CD8-positive, alpha-beta memory T cell (primary cell): Measurements from ENCODE around the gene CASK. TPM values are rescaled to one million over a fixed set of nuclear protein-coding genes. Genes with fewer than 3 reads are reported as not detected.

Experiments
- CTCF ChIA-PET: fragments of 350-600 bp; sonication (Branson Sonifier 250); formaldehyde crosslinking; loops from one replicate; lab custom pipeline; 2021; ENCODE audit warnings: antibody characterized with exemption; lab: Charles Lee
- POLR2A ChIA-PET: fragments of 350-600 bp; sonication (Branson Sonifier 250); formaldehyde crosslinking; loops from one replicate; lab custom pipeline; 2021; ENCODE audit warnings: antibody characterized with exemption; lab: Charles Lee
- DNase-seq, 5 donors: peaks; one replicate each; pipeline versions ENCODE4 v3.0.0 to v3.0.0-alpha.2; 2020 to 2022; ENCODE audit warnings: mixed read lengths in 1 of 5
- H3K27ac ChIP-seq: one replicate; pipeline ENCODE4 v1.7.0; 2013; ENCODE audit warnings: low read depth, mild to moderate bottlenecking, low read length, moderate library complexity
- H3K27me3 ChIP-seq: 2 replicates; pipeline ENCODE4 v1.7.0; 2013; ENCODE audit warnings: low read length, mild to moderate bottlenecking; ENCODE audit not compliant: insufficient read depth, poor library complexity, severe bottlenecking
- H3K36me3 ChIP-seq: 2 replicates; pipeline ENCODE4 v1.7.0; 2013; ENCODE audit warnings: mild to moderate bottlenecking, low read length, moderate library complexity; ENCODE audit not compliant: insufficient read depth
- H3K4me1 ChIP-seq: 2 replicates; pipeline ENCODE4 v1.7.0; 2013; ENCODE audit warnings: mild to moderate bottlenecking, low read length, moderate library complexity; ENCODE audit not compliant: insufficient read depth
- H3K4me3 ChIP-seq: 2 replicates; pipeline ENCODE4 v1.7.0; 2013; ENCODE audit warnings: mild to moderate bottlenecking, low read length
- H3K9me3 ChIP-seq: 2 replicates; pipeline ENCODE4 v1.7.0; 2013; ENCODE audit warnings: mild to moderate bottlenecking, low read length
- H3K27ac Mint-ChIP-seq, 8 donors: one replicate each; pipeline ENCODE4 v1.8.0; 2020 to 2021; ENCODE audit warnings: mixed read lengths in 8 of 8, mild to moderate bottlenecking in 6 of 8, inconsistent platforms in 3 of 8, moderate library complexity in 3 of 8
- H3K27me3 Mint-ChIP-seq, 2 donors: one replicate each; pipeline ENCODE4 v1.8.0; 2020 to 2021; ENCODE audit warnings: mixed read lengths in 2 of 2, mild to moderate bottlenecking in 1 of 2, moderate library complexity in 1 of 2
- H3K36me3 Mint-ChIP-seq, 3 donors: one replicate each; pipeline ENCODE4 v1.8.0; 2020 to 2021; ENCODE audit warnings: mixed read lengths in 3 of 3, inconsistent platforms in 1 of 3, mild to moderate bottlenecking in 1 of 3
- H3K4me1 Mint-ChIP-seq, 3 donors: one replicate each; pipeline ENCODE4 v1.8.0; 2020 to 2021; ENCODE audit warnings: mixed read lengths in 3 of 3, inconsistent platforms in 1 of 3, mild to moderate bottlenecking in 1 of 3
- H3K4me3 Mint-ChIP-seq, 7 donors: one replicate each; pipeline ENCODE4 v1.8.0; 2020 to 2021; ENCODE audit warnings: mixed read lengths in 7 of 7, mild to moderate bottlenecking in 6 of 7, moderate library complexity in 4 of 7, inconsistent platforms in 2 of 7
- H3K9me3 Mint-ChIP-seq, 5 donors: one replicate each; pipeline ENCODE4 v1.8.0; 2020 to 2022; ENCODE audit warnings: mixed read lengths in 5 of 5, mild to moderate bottlenecking in 3 of 5, moderate library complexity in 2 of 5, inconsistent platforms in 1 of 5
- polyA plus RNA-seq: library from polyadenylated mRNA; unstranded; fragments of 300-500 nt; fragmentation: Illumina TruSeq; gene quantifications from one replicate; pipeline ENCODE4 v1.2.3, GENCODE V29; 2021
- total RNA-seq, 2 experiments: library from RNA; stranded (reverse); gene quantifications; one replicate each; pipeline ENCODE4 v1.2.3, GENCODE V29; 2021

The CASK gene
- total and polyA plus RNA-seq, 3 experiments from 2014 or later = 20.2 to 32.5 (median 28.4) TPM

DNA sequence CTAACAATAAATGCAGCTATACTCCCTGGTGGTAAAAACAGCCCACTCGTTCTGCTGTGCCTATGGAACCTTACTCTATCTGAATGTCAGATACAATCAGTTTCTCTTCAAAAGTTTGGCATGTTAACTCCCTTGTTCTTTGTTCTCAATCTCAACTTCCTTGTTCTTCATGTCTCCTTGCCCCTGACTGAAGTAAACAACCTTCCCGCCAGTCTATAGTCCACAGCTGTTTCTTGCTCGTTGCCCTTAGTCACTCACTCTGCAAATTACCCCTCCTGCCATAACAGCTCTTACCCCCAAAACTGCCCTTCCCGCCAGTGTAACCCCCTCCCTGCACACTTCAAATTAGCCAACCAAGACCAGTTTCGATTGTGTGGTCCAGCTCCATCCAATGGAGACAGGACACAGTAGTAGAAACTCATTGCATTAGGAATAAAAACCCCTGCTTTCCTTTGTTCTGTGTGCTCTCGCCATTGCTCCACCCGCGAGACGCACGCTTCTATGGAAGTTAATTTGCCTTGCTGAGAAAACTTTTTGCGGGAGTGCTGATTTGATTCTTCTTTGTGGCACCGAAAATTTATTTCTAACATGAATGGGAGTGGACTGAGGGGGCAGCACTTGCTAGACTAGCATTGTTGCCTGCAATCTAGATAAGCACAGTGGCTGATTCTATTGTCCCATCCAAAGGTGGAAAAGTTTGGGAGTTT lies 206.4 kb downstream of the CASK start:
- CTCF ChIA-PET = no interaction called here
- Histone ChIP-seq H3K27me3 (no peaks in the 10 kb centered on the region), H3K27ac (no peak overlapping the region), H3K9me3 (no peaks in the 10 kb centered on the region), H3K4me1 (peaks cover 19% of the 10 kb centered on the region), H3K36me3 (no peaks in the 10 kb centered on the region), H3K4me3 (no peak overlapping the region)
- Mint-ChIP-seq H3K27ac (peak overlapping the region in 4 of 8 donors; percentile 33 to 75 (median 47)), H3K27me3 (peaks cover 0 to 7% of the 10 kb centered on the region in 2 donors), H3K9me3 (peaks cover 0 to 15% (median 7%) of the 10 kb centered on the region in 5 donors), H3K4me3 (peak overlapping the region in 2 of 7 donors; percentile 1 to 2), H3K36me3 (peaks cover 0 to 21% (median 7%) of the 10 kb centered on the region in 3 donors), H3K4me1 (peaks cover 38 to 69% (median 47%) of the 10 kb centered on the region in 3 donors)
- no peak for DNase-seq
- POLR2A ChIA-PET = no interaction called here

DNA sequence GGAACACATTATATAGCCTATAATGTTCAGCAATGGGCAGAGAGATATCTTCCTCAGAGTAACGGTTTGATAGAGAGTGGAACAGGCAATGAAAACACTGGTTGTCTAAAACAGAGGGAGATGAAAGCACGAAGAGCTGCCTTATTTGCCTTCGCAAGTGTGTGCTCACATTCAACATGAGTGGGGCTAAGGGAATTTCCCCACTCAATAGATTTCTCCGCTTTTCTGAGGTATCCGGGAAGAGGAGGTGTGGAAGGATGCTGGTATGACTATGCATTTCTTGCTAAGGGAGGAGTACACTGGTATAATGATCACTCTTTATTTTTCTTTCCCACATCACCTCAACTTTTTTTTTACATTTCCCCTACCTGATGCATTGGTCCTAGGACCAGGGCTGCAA lies 207.1 kb downstream of the CASK start:
- Histone ChIP-seq H3K9me3 (no peaks in the 10 kb centered on the region), H3K27me3 (no peaks in the 10 kb centered on the region), H3K4me3 (no peak overlapping the region), H3K4me1 (peaks cover 12% of the 10 kb centered on the region), H3K36me3 (no peaks in the 10 kb centered on the region), H3K27ac (no peak overlapping the region)
- Mint-ChIP-seq H3K27ac (no peak overlapping the region), H3K4me3 (no peak overlapping the region), H3K4me1 (peaks cover 33 to 65% (median 40%) of the 10 kb centered on the region in 3 donors), H3K36me3 (peaks cover 0 to 21% (median 7%) of the 10 kb centered on the region in 3 donors), H3K27me3 (peaks cover 0 to 8% of the 10 kb centered on the region in 2 donors), H3K9me3 (peaks cover 0 to 15% (median 7%) of the 10 kb centered on the region in 5 donors)
- ChIA-PET CTCF (no interaction called here), POLR2A (no interaction called here)
- no peak for DNase-seq

DNA sequence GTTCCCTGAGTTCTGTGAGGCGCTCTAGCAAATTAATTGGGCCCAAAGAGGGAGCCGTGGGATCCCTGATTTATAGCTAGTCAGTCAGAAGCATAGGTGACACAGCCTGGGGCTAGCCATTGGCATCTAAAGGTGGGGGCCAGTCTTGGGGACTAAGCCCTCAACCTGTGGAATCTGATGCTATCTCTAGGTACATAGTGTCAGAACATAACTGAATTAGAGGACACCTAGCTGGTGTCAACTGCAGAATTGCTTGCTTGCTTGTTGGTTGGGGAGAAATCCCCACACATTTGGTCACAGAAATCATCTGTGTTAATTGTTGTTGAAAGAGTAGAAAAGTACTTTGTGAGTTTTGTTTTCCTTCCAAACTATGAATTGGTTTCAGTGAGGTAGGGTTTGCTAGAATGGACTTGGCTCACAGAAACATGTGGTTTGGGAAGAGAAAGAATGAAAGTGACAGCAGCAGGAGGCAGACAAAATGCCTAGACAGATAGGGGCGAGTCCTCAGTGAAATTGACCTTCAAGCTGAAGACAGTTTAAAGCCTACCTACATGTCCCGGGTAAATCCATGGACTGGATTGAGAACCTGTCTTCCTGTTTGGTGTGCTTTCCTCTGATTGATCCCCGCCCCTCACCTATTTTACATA lies 212.2 kb downstream of the CASK start:
- H3K27me3 Mint-ChIP-seq = peaks cover 0 to 7% of the 10 kb centered on the region in 2 donors
- H3K4me3 Mint-ChIP-seq = no peak overlapping the region
- H3K27me3 ChIP-seq = no peaks in the 10 kb centered on the region
- CTCF ChIA-PET = interaction anchor here (1.3 kb wide), 1 partner anchor 9 kb away, joined by 3 read pairs; no protein-coding TSS in a partner anchor
- H3K27ac Mint-ChIP-seq = no peak overlapping the region
- H3K9me3 ChIP-seq = no peaks in the 10 kb centered on the region
- H3K4me1 Mint-ChIP-seq = peaks cover 17 to 55% (median 29%) of the 10 kb centered on the region in 3 donors
- no peaks in the 10 kb centered on the region for H3K36me3 ChIP-seq
- no peak overlapping the region for H3K4me3 ChIP-seq
- DNase-seq = no peak
- peaks cover 0 to 12% (median 0%) of the 10 kb centered on the region in 3 donors for H3K36me3 Mint-ChIP-seq
- POLR2A ChIA-PET = interaction anchor here (0.6 kb wide), 2 partner anchors 40 to 47 kb away, joined by 3 to 12 read pairs; no protein-coding TSS in a partner anchor
- H3K4me1 ChIP-seq = peaks cover 2% of the 10 kb centered on the region
- H3K9me3 Mint-ChIP-seq = no peaks in the 10 kb centered on the region
- no peak overlapping the region for H3K27ac ChIP-seq

DNA sequence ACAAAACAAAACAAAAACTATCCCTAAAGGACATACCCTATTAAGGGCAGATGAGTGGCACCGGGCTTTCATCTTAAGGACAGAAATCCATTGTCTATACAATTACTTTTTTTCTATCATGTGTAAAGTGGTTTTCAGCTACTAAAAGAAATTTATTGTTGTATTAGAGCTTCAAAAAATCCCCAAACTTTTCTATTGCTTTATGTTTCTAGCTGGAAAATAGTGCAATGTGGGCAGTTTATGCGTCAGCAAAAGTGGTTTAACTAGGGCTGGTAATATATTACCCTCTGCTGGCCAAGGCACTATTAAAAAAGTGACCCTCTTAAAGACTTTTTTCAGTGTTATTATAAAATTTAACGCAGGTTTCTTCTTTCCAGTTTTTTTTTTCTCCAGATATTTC lies 214.9 kb downstream of the CASK start:
- no peaks in the 10 kb centered on the region for H3K36me3 ChIP-seq
- no peak overlapping the region for H3K4me3 Mint-ChIP-seq
- H3K36me3 Mint-ChIP-seq = peaks cover 0 to 7% (median 0%) of the 10 kb centered on the region in 3 donors
- CTCF ChIA-PET = no interaction called here
- peaks cover 6% of the 10 kb centered on the region for H3K4me1 ChIP-seq
- no peaks in the 10 kb centered on the region for H3K9me3 ChIP-seq
- DNase-seq = no peak
- H3K4me3 ChIP-seq = no peak overlapping the region
- H3K9me3 Mint-ChIP-seq = no peaks in the 10 kb centered on the region
- POLR2A ChIA-PET = no interaction called here
- peaks cover 0 to 5% of the 10 kb centered on the region in 2 donors for H3K27me3 Mint-ChIP-seq
- H3K4me1 Mint-ChIP-seq = peaks cover 34 to 63% (median 43%) of the 10 kb centered on the region in 3 donors
- H3K27ac Mint-ChIP-seq = no peak overlapping the region
- no peak overlapping the region for H3K27ac ChIP-seq
- H3K27me3 ChIP-seq = no peaks in the 10 kb centered on the region

DNA sequence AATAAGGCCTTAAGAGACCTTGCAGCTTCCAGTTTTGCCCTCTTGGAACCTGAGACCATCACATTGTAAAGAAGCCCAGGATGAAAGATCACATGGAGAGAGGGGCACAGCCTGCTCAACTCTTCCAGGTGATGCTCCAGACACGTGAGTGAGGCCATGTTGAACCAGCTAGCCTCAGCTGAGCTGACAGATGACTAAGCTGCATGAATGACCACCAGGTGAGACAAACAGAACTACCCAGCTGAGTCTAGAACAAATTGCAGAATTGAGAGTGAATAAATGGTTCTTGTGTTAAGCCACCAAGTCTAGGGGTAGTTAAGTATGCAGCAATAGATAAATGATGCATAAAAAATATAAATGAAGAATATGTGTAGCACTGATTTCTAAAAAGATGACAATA lies 216.1 kb downstream of the CASK start:
- Mint-ChIP-seq H3K27me3 (peaks cover 0 to 5% of the 10 kb centered on the region in 2 donors), H3K27ac (peak overlapping the region in 4 of 8 donors; percentile 11 to 42 (median 24)), H3K4me3 (peak overlapping the region in 1 of 7 donors; percentile 29), H3K9me3 (no peaks in the 10 kb centered on the region), H3K4me1 (peaks cover 37 to 65% (median 51%) of the 10 kb centered on the region in 3 donors), H3K36me3 (peaks cover 0 to 5% (median 0%) of the 10 kb centered on the region in 3 donors)
- Histone ChIP-seq H3K9me3 (no peaks in the 10 kb centered on the region), H3K36me3 (no peaks in the 10 kb centered on the region), H3K27me3 (no peaks in the 10 kb centered on the region), H3K4me3 (no peak overlapping the region), H3K27ac (no peak overlapping the region), H3K4me1 (peaks cover 6% of the 10 kb centered on the region)
- no peak for DNase-seq
- ChIA-PET CTCF (interaction anchor here (0.7 kb wide), 1 partner anchor 1849 kb away, joined by 4 read pairs; no protein-coding TSS in a partner anchor), POLR2A (no interaction called here)

DNA sequence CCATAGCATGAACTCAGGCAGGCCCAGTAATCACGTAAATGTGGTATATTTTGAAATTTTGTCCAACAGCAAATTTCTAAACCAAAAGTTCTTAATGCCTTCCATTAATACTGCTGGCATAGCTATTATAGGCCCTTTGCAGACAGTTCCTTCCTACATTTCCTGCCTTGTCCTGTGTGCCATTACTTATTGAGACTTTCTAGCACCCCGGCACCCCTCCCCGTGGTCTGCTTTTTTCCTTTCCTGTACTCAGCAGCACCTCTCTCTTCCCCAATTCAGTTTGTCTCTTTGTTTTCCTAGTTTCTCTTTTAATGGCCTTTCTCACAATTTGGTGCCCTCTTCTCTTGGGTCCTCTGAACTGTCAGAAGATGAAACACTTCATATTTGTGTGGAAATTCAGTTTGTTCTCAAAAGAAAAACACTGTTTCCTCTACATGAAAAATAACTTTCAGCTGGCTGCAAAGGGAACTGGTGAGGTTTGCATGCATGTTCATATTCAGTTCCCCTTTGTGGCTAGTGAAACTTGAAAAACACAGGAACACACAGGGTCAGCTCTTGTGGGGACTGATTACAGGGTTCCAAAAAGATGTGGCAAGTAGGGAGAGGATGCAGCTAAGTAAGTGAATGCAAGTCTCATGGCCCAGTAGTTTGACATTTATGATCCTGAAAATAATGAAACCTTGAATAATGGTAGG lies 217.5 kb downstream of the CASK start:
- peak overlapping the region in 4 of 7 donors; percentile 1 to 55 (median 12) for H3K4me3 Mint-ChIP-seq
- POLR2A ChIA-PET = no interaction called here
- H3K36me3 ChIP-seq = no peaks in the 10 kb centered on the region

DNA sequence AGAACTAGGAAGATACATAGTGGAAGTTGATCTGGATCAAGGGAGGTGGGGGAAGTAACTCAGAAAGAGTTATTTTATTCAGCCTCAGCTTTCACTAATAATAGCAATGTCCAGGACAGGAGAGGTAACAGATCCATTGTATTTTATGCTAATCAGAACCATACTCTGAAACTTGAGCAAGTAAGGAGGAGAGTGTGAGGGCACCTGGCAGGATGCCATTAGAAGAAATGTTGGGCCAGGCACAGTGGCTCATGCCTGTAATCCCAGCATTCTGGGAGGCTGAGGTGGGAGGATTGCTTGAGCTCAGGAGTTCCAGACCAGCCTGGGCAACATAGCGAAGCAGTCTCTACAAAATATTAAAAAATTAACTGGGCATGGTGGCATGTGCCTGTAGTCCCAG lies 218.3 kb downstream of the CASK start:
- Mint-ChIP-seq H3K27ac (peak overlapping the region in 4 of 8 donors; percentile 20 to 82 (median 41)), H3K4me1 (peaks cover 31 to 61% (median 49%) of the 10 kb centered on the region in 3 donors), H3K36me3 (peaks cover 0 to 8% (median 0%) of the 10 kb centered on the region in 3 donors), H3K4me3 (no peak overlapping the region), H3K9me3 (no peaks in the 10 kb centered on the region), H3K27me3 (peaks cover 0 to 3% of the 10 kb centered on the region in 2 donors)
- no peak overlapping the region for H3K27ac ChIP-seq
- no peaks in the 10 kb centered on the region for H3K36me3 ChIP-seq
- no peaks in the 10 kb centered on the region for H3K9me3 ChIP-seq
- H3K27me3 ChIP-seq = no peaks in the 10 kb centered on the region
- no peak overlapping the region for H3K4me3 ChIP-seq
- ChIA-PET POLR2A (no interaction called here), CTCF (no interaction called here)
- H3K4me1 ChIP-seq = peaks cover 6% of the 10 kb centered on the region
- no peak for DNase-seq

More for the DNA sequence above, 217.5 kb downstream of the CASK start:
- CTCF ChIA-PET = no interaction called here
- Histone ChIP-seq H3K4me3 (no peak overlapping the region), H3K9me3 (no peaks in the 10 kb centered on the region), H3K27ac (no peak overlapping the region), H3K27me3 (no peaks in the 10 kb centered on the region), H3K4me1 (peaks cover 6% of the 10 kb centered on the region)
- H3K9me3 Mint-ChIP-seq = no peaks in the 10 kb centered on the region
- peaks cover 34 to 68% (median 51%) of the 10 kb centered on the region in 3 donors for H3K4me1 Mint-ChIP-seq
- peaks cover 0 to 8% (median 0%) of the 10 kb centered on the region in 3 donors for H3K36me3 Mint-ChIP-seq
- no peak for DNase-seq
- peaks cover 0 to 3% of the 10 kb centered on the region in 2 donors for H3K27me3 Mint-ChIP-seq
- H3K27ac Mint-ChIP-seq = peak overlapping the region in 7 of 8 donors; percentile 2 to 83 (median 72)
